SJCRH30 (cell line): ENCODE measurements around the gene NBPF12. TPM values are rescaled to one million over a fixed set of nuclear protein-coding genes. Genes with fewer than 3 reads are reported as not detected.
"Not testable (repeated sequence)": the region's sequence is repeated elsewhere in the genome, so short reads cannot be mapped to it uniquely, and the experiment has no call there.

Source experiments
- DNase-seq, 2 experiments: peaks; one replicate each; pipeline ENCODE4 v3.0.0-alpha.2; 2015 to 2020
- H3K27ac ChIP-seq: fragments of 250-450 bp; sonication (Bioruptor Pico); 2 replicates; pipeline ENCODE4 v1.5.1; 2020; ENCODE audit warnings: mild to moderate bottlenecking, moderate library complexity
- H3K27me3 ChIP-seq: fragments of 250-450 bp; sonication (Bioruptor Pico); 2 replicates; pipeline ENCODE4 v1.5.1; 2020; ENCODE audit warnings: mild to moderate bottlenecking, moderate library complexity
- H3K36me3 ChIP-seq: fragments of 250-450 bp; sonication (Bioruptor Pico); 2 replicates; pipeline ENCODE4 v1.5.1; 2020; ENCODE audit warnings: mild to moderate bottlenecking, moderate library complexity
- H3K4me1 ChIP-seq: fragments of 250-450 bp; sonication (Bioruptor Pico); 2 replicates; pipeline ENCODE4 v1.5.1; 2020; ENCODE audit warnings: mild to moderate bottlenecking, moderate library complexity
- H3K4me3 ChIP-seq: fragments of 250-450 bp; sonication (Bioruptor Pico); 2 replicates; pipeline ENCODE4 v1.5.1; 2020; ENCODE audit warnings: mild to moderate bottlenecking, moderate library complexity
- H3K9me3 ChIP-seq: fragments of 250-450 bp; sonication (Bioruptor Pico); replicated peaks from 2 replicates; pipeline ENCODE4 v1.5.1; 2020; ENCODE audit warnings: mild to moderate bottlenecking, moderate library complexity
- total RNA-seq: library from RNA; depleted of rRNA; stranded (reverse); fragments of >200 nt; shearing (Covaris generic); gene quantifications from 2 replicates; pipeline ENCODE4 v1.2.3, GENCODE V29; 2014

Gene NBPF12
- total RNA-seq, 1 experiment from 2014 or later = 4.3 TPM

GRCh38 chr1:146940293-146940692 is 2.2 kb downstream of the NBPF12 start:
- not testable (repeated sequence) for H3K36me3 ChIP-seq, H3K27me3 ChIP-seq, H3K4me1 ChIP-seq, H3K27ac ChIP-seq, H3K9me3 ChIP-seq, H3K4me3 ChIP-seq, DNase-seq

- not testable (repeated sequence) for H3K27me3 ChIP-seq, H3K27ac ChIP-seq, H3K4me3 ChIP-seq, H3K4me1 ChIP-seq, DNase-seq, H3K9me3 ChIP-seq, H3K36me3 ChIP-seq
Observed at GRCh38 chr1:146943342-146943886, 5.3 kb downstream of the NBPF12 start.

GRCh38 chr1:146948127-146948526 is 10.0 kb downstream of the NBPF12 start:
- H3K27ac ChIP-seq, H3K4me1 ChIP-seq, H3K4me3 ChIP-seq, H3K9me3 ChIP-seq, H3K27me3 ChIP-seq, H3K36me3 ChIP-seq, DNase-seq: not testable (repeated sequence)

- not testable (repeated sequence) for H3K4me1 ChIP-seq, H3K36me3 ChIP-seq, H3K27ac ChIP-seq, H3K27me3 ChIP-seq, H3K4me3 ChIP-seq, H3K9me3 ChIP-seq, DNase-seq
Observed at GRCh38 chr1:146964340-146964739, 26.2 kb downstream of the NBPF12 start.

GRCh38 chr1:146966351-146966750 is 28.2 kb downstream of the NBPF12 start:
- not testable (repeated sequence) for H3K4me3 ChIP-seq, H3K9me3 ChIP-seq, H3K27ac ChIP-seq, H3K4me1 ChIP-seq, H3K36me3 ChIP-seq, H3K27me3 ChIP-seq
- DNase-seq = peak in 1 of 2 experiments; percentile 0

- not testable (repeated sequence) for H3K36me3 ChIP-seq, H3K4me3 ChIP-seq, H3K27ac ChIP-seq, H3K27me3 ChIP-seq, H3K4me1 ChIP-seq, H3K9me3 ChIP-seq
- peak in 1 of 2 experiments; percentile 0 for DNase-seq
Observed at GRCh38 chr1:146970656-146971055, 32.5 kb downstream of the NBPF12 start.

GRCh38 chr1:146972681-146973080 is 34.6 kb downstream of the NBPF12 start:
- H3K27ac ChIP-seq, H3K4me3 ChIP-seq, H3K9me3 ChIP-seq, H3K4me1 ChIP-seq, H3K27me3 ChIP-seq, H3K36me3 ChIP-seq, DNase-seq: not testable (repeated sequence)

GRCh38 chr1:146985855-146986254 is 47.7 kb downstream of the NBPF12 start:
- not testable (repeated sequence) for DNase-seq, H3K4me3 ChIP-seq, H3K9me3 ChIP-seq, H3K27ac ChIP-seq, H3K27me3 ChIP-seq, H3K36me3 ChIP-seq, H3K4me1 ChIP-seq

- H3K27ac ChIP-seq, H3K27me3 ChIP-seq, DNase-seq, H3K36me3 ChIP-seq, H3K4me3 ChIP-seq, H3K9me3 ChIP-seq, H3K4me1 ChIP-seq: not testable (repeated sequence)
Observed at GRCh38 chr1:146986450-146986849, 48.3 kb downstream of the NBPF12 start.

- not testable (repeated sequence) for H3K36me3 ChIP-seq, H3K4me3 ChIP-seq, H3K27me3 ChIP-seq, DNase-seq, H3K4me1 ChIP-seq, H3K27ac ChIP-seq, H3K9me3 ChIP-seq
Observed at GRCh38 chr1:146987502-146987901, 49.4 kb downstream of the NBPF12 start.

GRCh38 chr1:146989455-146989854 is 51.3 kb downstream of the NBPF12 start:
- H3K4me3 ChIP-seq, H3K36me3 ChIP-seq, H3K4me1 ChIP-seq, H3K9me3 ChIP-seq, DNase-seq, H3K27me3 ChIP-seq, H3K27ac ChIP-seq: not testable (repeated sequence)

- not testable (repeated sequence) for DNase-seq, H3K4me1 ChIP-seq, H3K36me3 ChIP-seq, H3K27me3 ChIP-seq, H3K4me3 ChIP-seq, H3K27ac ChIP-seq, H3K9me3 ChIP-seq
Observed at GRCh38 chr1:147008495-147008894, 70.4 kb downstream of the NBPF12 start.

GRCh38 chr1:147026975-147027374 is 88.9 kb downstream of the NBPF12 start:
- H3K4me3 ChIP-seq, H3K36me3 ChIP-seq, H3K9me3 ChIP-seq, H3K27ac ChIP-seq, H3K4me1 ChIP-seq, DNase-seq, H3K27me3 ChIP-seq: not testable (repeated sequence)

- not testable (repeated sequence) for H3K27ac ChIP-seq, DNase-seq, H3K27me3 ChIP-seq
Observed at GRCh38 chr1:147030066-147030653, 92.0 kb downstream of the NBPF12 start.

GRCh38 chr1:147039916-147040315 is 101.8 kb downstream of the NBPF12 start:
- no peak for DNase-seq

More at GRCh38 chr1:147030066-147030653, 92.0 kb downstream of the NBPF12 start:
- not testable (repeated sequence) for H3K9me3 ChIP-seq, H3K36me3 ChIP-seq, H3K4me3 ChIP-seq, H3K4me1 ChIP-seq

GRCh38 chr1:147042891-147043290 is 104.8 kb downstream of the NBPF12 start:
- H3K36me3 ChIP-seq, H3K4me3 ChIP-seq, H3K27ac ChIP-seq, H3K4me1 ChIP-seq, H3K27me3 ChIP-seq, DNase-seq, H3K9me3 ChIP-seq: not testable (repeated sequence)

More at GRCh38 chr1:147039916-147040315, 101.8 kb downstream of the NBPF12 start:
- no peaks in the 10 kb centered on the region for H3K27me3 ChIP-seq
- H3K4me1 ChIP-seq = no peaks in the 10 kb centered on the region
- H3K9me3 ChIP-seq = no peaks in the 10 kb centered on the region
- H3K4me3 ChIP-seq = no peak overlapping the region
- H3K27ac ChIP-seq = no peak overlapping the region
- no peaks in the 10 kb centered on the region for H3K36me3 ChIP-seq
